GM12878 (cell line): ENCODE data around the gene CACNA2D3. TPM values are rescaled to one million over a fixed set of nuclear protein-coding genes. Genes with fewer than 3 reads are reported as not detected.

Experiments used
- ATAC-seq: fragments of 200-7000 bp; cut with Tn5 transposase; 3 replicates; pipeline ENCODE4 v1.9.1; 2020; ENCODE audit warnings: mild to moderate bottlenecking, moderate library complexity
- BruUV-seq: library from RNA; stranded (reverse); fragments of 400-500 nt; replicated peaks from 2 replicates; lab custom pipeline; 2021; lab: Mats Ljungman, UMichigan
- CTCF ChIA-PET: fragments of 300-600 bp; sonication (Branson Sonifier 250); formaldehyde crosslinking; extraction: SDS; loops from one replicate; lab custom pipeline; 2021; ENCODE audit warnings: inconsistent platforms; lab: Yijun Ruan, JAX
- POLR2A ChIA-PET: fragments of 350-600 bp; formaldehyde crosslinking; extraction: SDS; loops from one replicate; lab custom pipeline; 2021; ENCODE audit warnings: inconsistent platforms; lab: Charles Lee
- RAD21 ChIA-PET: fragments of 300-600 bp; sonication (Branson Sonifier 250); formaldehyde crosslinking; loops from one replicate; lab custom pipeline; 2023; ENCODE audit warnings: antibody characterized with exemption; ENCODE audit not compliant: unreplicated experiment; lab: Charles Lee
- SMC1A ChIA-PET: fragments of 300-600 bp; sonication (Branson Sonifier 250); formaldehyde crosslinking; loops from one replicate; lab custom pipeline; 2023; ENCODE audit not compliant: unreplicated experiment, uncharacterized antibody; lab: Charles Lee
- DNase-seq: peaks from one replicate; pipeline ENCODE4 v3.0.0-alpha.2; 2011; ENCODE audit warnings: low read depth, low spot score
- FAIRE-seq: peaks from 3 replicates; lab custom pipeline; 2011; peaks lifted over from hg19 to GRCh38; lab: Jason Lieb, UNC
- H2AFZ ChIP-seq: 2 replicates; pipeline ENCODE4 v1.6.0; 2011; ENCODE audit warnings: low read depth, low read length, control low read depth; ENCODE audit not compliant: control insufficient read depth
- H3K27ac ChIP-seq: 2 replicates; pipeline ENCODE4 v1.5.1; 2011; ENCODE audit warnings: control low read depth; ENCODE audit not compliant: control insufficient read depth, insufficient read depth
- H3K27me3 ChIP-seq, 2 experiments: replicated peaks in 1 of 2; 2 replicates each; pipeline versions ENCODE4 v1.6.0 to v1.6.1; 2011; ENCODE audit warnings: low read length in 1 of 2; ENCODE audit not compliant: control insufficient read depth in 2 of 2, insufficient read depth in 2 of 2
- H3K36me3 ChIP-seq, 2 experiments: 2 replicates each; pipeline ENCODE4 v1.5.1; 2011; ENCODE audit warnings: low read length in 1 of 2; ENCODE audit not compliant: control insufficient read depth in 2 of 2, insufficient read depth in 2 of 2
- H3K4me1 ChIP-seq: 2 replicates; pipeline ENCODE4 v1.6.1; 2011; ENCODE audit warnings: mild to moderate bottlenecking, low read length, moderate library complexity, mixed read lengths; ENCODE audit not compliant: control insufficient read depth, insufficient read depth
- H3K4me2 ChIP-seq: 2 replicates; pipeline ENCODE4 v1.6.0; 2011; ENCODE audit warnings: control low read depth; ENCODE audit not compliant: control insufficient read depth, insufficient read depth
- H3K4me3 ChIP-seq: fragments of 200-600 bp; sonication (generic); 2 replicates; pipeline ENCODE4 v1.5.1; 2016
- H3K79me2 ChIP-seq: 2 replicates; pipeline ENCODE4 v1.6.0; 2011; ENCODE audit warnings: low read length; ENCODE audit not compliant: control insufficient read depth, insufficient read depth
- H3K9ac ChIP-seq: 2 replicates; pipeline ENCODE4 v1.8.0; 2011; ENCODE audit warnings: low read length, control low read depth, mixed read lengths; ENCODE audit not compliant: control insufficient read depth, insufficient read depth
- H3K9me3 ChIP-seq: replicated peaks from 3 replicates; pipeline ENCODE4 v1.5.1; 2011; ENCODE audit warnings: mild to moderate bottlenecking, low read length; ENCODE audit not compliant: control insufficient read depth, insufficient read depth
- H4K20me1 ChIP-seq: 2 replicates; pipeline ENCODE4 v1.6.0; 2011; ENCODE audit not compliant: control insufficient read depth, insufficient read depth
- BCLAF1 ChIP-seq: fragments of 450-650 bp; IDR thresholded peaks from 2 replicates; pipeline ENCODE4 v1.6.1; 2017; ENCODE audit warnings: antibody characterized with exemption, mild to moderate bottlenecking, moderate library complexity
- CBFB ChIP-seq: IDR thresholded peaks from 2 replicates; pipeline ENCODE4 v1.6.1; 2016; ENCODE audit warnings: antibody characterized with exemption, low read depth
- CREB1 ChIP-seq: IDR thresholded peaks from 2 replicates; pipeline ENCODE4 v1.6.1; 2012; ENCODE audit warnings: low read depth, mild to moderate bottlenecking, inconsistent platforms
- ETV6 ChIP-seq, 2 experiments: fragments of 450-650 bp in 1 of 2; IDR thresholded peaks in 1 of 2; conservative IDR thresholded peaks in 1 of 2; 2 replicates each; pipeline ENCODE4 v1.6.1; 2014; ENCODE audit warnings: antibody characterized with exemption in 1 of 2, borderline replicate concordance in 1 of 2, low read depth in 1 of 2, mild to moderate bottlenecking in 1 of 2, moderate library complexity in 1 of 2
- HCFC1 ChIP-seq: fragments of 150-350 bp; IDR thresholded peaks from 2 replicates; pipeline ENCODE4 v1.6.1; 2014; ENCODE audit warnings: low read length
- IRF4 ChIP-seq: IDR thresholded peaks from 2 replicates; pipeline ENCODE4 v1.6.1; 2011; ENCODE audit warnings: low read depth, low read length
- NR2F1 ChIP-seq: fragments of 450-650 bp; conservative IDR thresholded peaks from 2 replicates; pipeline ENCODE4 v1.6.1; 2017; ENCODE audit warnings: mild to moderate bottlenecking
- PBX3 ChIP-seq: IDR thresholded peaks from 2 replicates; pipeline ENCODE4 v1.6.1; 2011; ENCODE audit warnings: mild to moderate bottlenecking, low read depth, low read length, moderate library complexity; ENCODE audit not compliant: insufficient replicate concordance
- PML ChIP-seq: IDR thresholded peaks from 2 replicates; pipeline ENCODE4 v1.6.1; 2012; ENCODE audit warnings: low read length, inconsistent platforms
- POLR2A ChIP-seq: IDR thresholded peaks from 2 replicates; pipeline ENCODE4 v1.6.1; 2011; ENCODE audit warnings: low read depth, mild to moderate bottlenecking, low read length
- RBBP5 ChIP-seq: fragments of 200-600 bp; sonication (generic); conservative IDR thresholded peaks from 2 replicates; pipeline ENCODE4 v1.6.1; 2016
- SIX5 ChIP-seq: IDR thresholded peaks from 2 replicates; pipeline ENCODE4 v1.6.1; 2011; ENCODE audit warnings: mild to moderate bottlenecking, low read depth, low read length, moderate library complexity; ENCODE audit not compliant: severe bottlenecking
- TCF7 ChIP-seq: IDR thresholded peaks from 2 replicates; pipeline ENCODE4 v1.6.1; 2014; ENCODE audit warnings: antibody characterized with exemption, borderline replicate concordance
- WGBS: methylation state at CpG from one replicate; pipeline ENCODE4 v1.1.6; 2016; ENCODE audit warnings: low lambda C conversion rate; ENCODE audit not compliant: insufficient replicate concordance, insufficient coverage; ENCODE audit errors: missing lambda C conversion rate; 5-methylcytosine and 5-hydroxymethylcytosine counted together
- in situ Hi-C: fragments of 300-500 bp; cut with MboI; formaldehyde crosslinking; loops from 9 replicates; pipeline ENCODE4 v1.14.3; 2018; ENCODE audit warnings: mixed read lengths
- intact Hi-C: fragments of 100-400 bp; cut with micrococcal nuclease; formaldehyde crosslinking; loops from one replicate; pipeline ENCODE4 v1.14.2; 2022; ENCODE audit not compliant: unreplicated experiment
- polyA plus RNA-seq, 11 experiments: library from polyadenylated mRNA; depleted of rRNA in 4 of 11; unstranded in 6 of 11; stranded (reverse) in 5 of 11; fragments of >200 nt; fragmentation: Nextera tagmentation in 4 of 11; fragmentation: Illumina TruSeq in 1 of 11; extraction: Ambion mirVana in 4 of 11; extraction: Trizol in 1 of 11; gene quantifications; 1 replicate in 1 of 11; 2 replicates in 10 of 11; pipeline versions ENCODE4 v1.2.1 to v1.2.3, GENCODE V29; 2011 to 2016; ENCODE audit warnings: inconsistent platforms in 2 of 11, missing spikeins in 2 of 11, low read depth in 1 of 11
- total RNA-seq, 4 experiments: library from RNA; depleted of rRNA in 3 of 4; stranded (reverse); fragments of >200 nt in 3 of 4; fragmentation: Illumina TruSeq in 1 of 4; extraction: Trizol in 1 of 4; gene quantifications; 2 replicates each; pipeline versions ENCODE4 v1.2.1 to v1.2.3, GENCODE V29; 2013 to 2021
- TF ChIP-seq, protein P1 (sequence below): fragments of 450-650 bp; IDR thresholded peaks from 2 replicates; pipeline ENCODE4 v1.6.1; 2018; ENCODE audit warnings: mild to moderate bottlenecking, low read depth, moderate library complexity; ENCODE audit not compliant: partially characterized antibody

The CACNA2D3 gene
- total and polyA plus RNA-seq, 10 of the 15 experiments (the other 5 are each of a cell fraction or from before 2014, with no cell fraction given): not detected

DNA sequence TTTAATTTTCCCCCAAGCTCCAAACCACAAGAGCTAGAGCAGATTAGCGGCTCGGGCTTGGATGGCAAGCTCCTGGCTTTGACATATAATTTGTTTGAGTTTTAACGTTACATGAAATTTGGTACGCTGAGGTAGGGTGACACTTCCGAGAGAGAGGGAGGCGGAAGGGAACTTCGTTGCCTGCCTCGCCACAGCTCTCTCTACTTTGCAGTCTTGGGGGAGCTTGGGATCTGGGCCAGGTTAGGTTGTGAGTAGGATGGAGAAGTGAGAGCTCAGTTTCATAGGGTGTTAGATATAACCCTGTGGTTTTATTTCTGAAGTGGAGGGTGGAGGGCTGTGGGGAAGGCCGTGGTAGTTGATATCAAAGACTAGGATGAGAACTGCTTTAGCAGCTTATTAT is 765.8 kb downstream of the CACNA2D3 start (continued):
- TF ChIP-seq PBX3 (no peak), NR2F1 (no peak)

DNA sequence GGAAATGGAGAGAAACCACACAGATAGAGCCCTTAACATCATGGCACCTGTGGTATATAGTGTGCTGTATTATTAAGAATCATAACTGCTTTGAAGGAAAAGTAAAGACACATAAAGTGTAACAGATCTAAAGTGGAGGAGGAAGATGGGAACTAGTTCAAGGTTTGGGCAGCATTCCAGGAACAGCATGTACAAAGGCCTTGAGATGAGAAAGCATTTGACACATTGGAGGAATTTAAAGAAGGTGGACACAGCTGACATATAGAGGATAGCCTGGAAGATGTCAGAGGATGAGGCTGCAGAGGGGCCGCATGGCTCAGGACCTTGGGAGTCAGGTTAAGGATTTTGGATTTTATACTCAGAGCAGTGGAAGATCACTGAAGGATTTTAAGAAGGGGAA is 766.5 kb downstream of the CACNA2D3 start:
- ChIA-PET CTCF (interaction anchor here (0.6 kb wide), 1 partner anchor 89 kb away, joined by 3 read pairs; no protein-coding TSS in a partner anchor), SMC1A (no interaction called here), RAD21 (no interaction called here), POLR2A (no interaction called here)
- no peaks in the 10 kb centered on the region for H3K4me1 ChIP-seq
- no peaks in the 10 kb centered on the region for H3K79me2 ChIP-seq
- no peak overlapping the region for H3K27ac ChIP-seq
- FAIRE-seq (no peak), DNase-seq (no peak), ATAC-seq (no peak)
- no peak overlapping the region for H2AFZ ChIP-seq
- no peak overlapping the region for H3K4me2 ChIP-seq
- 17% methylated on average over 1 of the region's 1 CpG for WGBS
- no peaks in the 10 kb centered on the region for H4K20me1 ChIP-seq
- no peaks in the 10 kb centered on the region for H3K9me3 ChIP-seq
- intact Hi-C loops (no loop called here), in situ Hi-C loops (no loop called here)
- BruUV-seq: no TSS peak
- H3K36me3 ChIP-seq: no peaks in the 10 kb centered on the region
- H3K27me3 ChIP-seq: no peaks in the 10 kb centered on the region; a peak in 2 of 4 replicates
- no peak overlapping the region for H3K9ac ChIP-seq
- no peak overlapping the region for H3K4me3 ChIP-seq
- no peak for TF ChIP-seq HCFC1
- no peak for TF ChIP-seq PML
- no peak for TF ChIP-seq SIX5
- no peak for TF ChIP-seq RBBP5
- no peak for TF ChIP-seq TCF7
- TF ChIP-seq POLR2A: no peak
- TF ChIP-seq IRF4: no peak
- no peak for TF ChIP-seq CREB1
- TF ChIP-seq, protein P1, sequence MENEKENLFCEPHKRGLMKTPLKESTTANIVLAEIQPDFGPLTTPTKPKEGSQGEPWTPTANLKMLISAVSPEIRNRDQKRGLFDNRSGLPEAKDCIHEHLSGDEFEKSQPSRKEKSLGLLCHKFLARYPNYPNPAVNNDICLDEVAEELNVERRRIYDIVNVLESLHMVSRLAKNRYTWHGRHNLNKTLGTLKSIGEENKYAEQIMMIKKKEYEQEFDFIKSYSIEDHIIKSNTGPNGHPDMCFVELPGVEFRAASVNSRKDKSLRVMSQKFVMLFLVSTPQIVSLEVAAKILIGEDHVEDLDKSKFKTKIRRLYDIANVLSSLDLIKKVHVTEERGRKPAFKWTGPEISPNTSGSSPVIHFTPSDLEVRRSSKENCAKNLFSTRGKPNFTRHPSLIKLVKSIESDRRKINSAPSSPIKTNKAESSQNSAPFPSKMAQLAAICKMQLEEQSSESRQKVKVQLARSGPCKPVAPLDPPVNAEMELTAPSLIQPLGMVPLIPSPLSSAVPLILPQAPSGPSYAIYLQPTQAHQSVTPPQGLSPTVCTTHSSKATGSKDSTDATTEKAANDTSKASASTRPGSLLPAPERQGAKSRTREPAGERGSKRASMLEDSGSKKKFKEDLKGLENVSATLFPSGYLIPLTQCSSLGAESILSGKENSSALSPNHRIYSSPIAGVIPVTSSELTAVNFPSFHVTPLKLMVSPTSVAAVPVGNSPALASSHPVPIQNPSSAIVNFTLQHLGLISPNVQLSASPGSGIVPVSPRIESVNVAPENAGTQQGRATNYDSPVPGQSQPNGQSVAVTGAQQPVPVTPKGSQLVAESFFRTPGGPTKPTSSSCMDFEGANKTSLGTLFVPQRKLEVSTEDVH: no peak
- no peak for TF ChIP-seq ETV6 (conservative IDR thresholded peaks at IDR 0.05 in 1 of 2, IDR thresholded peaks at IDR 0.05 in 1 of 2; ENCODE audit: borderline replicate concordance in 1 of 2, low read depth in 1 of 2)
- no peak for TF ChIP-seq BCLAF1
- no peak for TF ChIP-seq CBFB
